HL-60/S4 treated with phorbol 12-myristate 13-acetate at 8.2 ng/mL for 4 days and 3 days (cell line): Measurements from ENCODE around the gene IFNGR2.
"Not testable (repeated sequence)": the region's sequence is repeated elsewhere in the genome, so short reads cannot be mapped to it uniquely, and the experiment has no call there.

Source experiments
- in situ Hi-C: fragments of 300-500 bp; cut with MboI; formaldehyde crosslinking; loops from 2 replicates; pipeline ENCODE4 v1.15.0; 2022; ENCODE audit warnings: low sequenced_read_pairs

Gene IFNGR2

GRCh38 chr21:33434770-33435360, 31.7 kb downstream of the IFNGR2 start:
- in situ Hi-C loops: no loop called here

- in situ Hi-C loops: no loop called here
These were observed 33.9 kb downstream of the IFNGR2 start for GRCh38 chr21:33437140-33437539.

- in situ Hi-C loops: no loop called here
These were observed 38.6 kb downstream of the IFNGR2 start for GRCh38 chr21:33441489-33442477.

GRCh38 chr21:33443194-33443593, 40.0 kb downstream of the IFNGR2 start:
- in situ Hi-C loops: no loop called here

GRCh38 chr21:33444499-33444898, 41.3 kb downstream of the IFNGR2 start:
- in situ Hi-C loops: no loop called here

- in situ Hi-C loops: not testable (repeated sequence)
These were observed 43.4 kb downstream of the IFNGR2 start for GRCh38 chr21:33446620-33447019.

GRCh38 chr21:33449616-33450015, 46.4 kb downstream of the IFNGR2 start:
- in situ Hi-C loops: no loop called here

- in situ Hi-C loops: no loop called here
These were observed 48.4 kb downstream of the IFNGR2 start for GRCh38 chr21:33451634-33452071.

GRCh38 chr21:33452362-33452761, 49.1 kb downstream of the IFNGR2 start:
- in situ Hi-C loops: no loop called here

- in situ Hi-C loops: no loop called here
These were observed 52.7 kb downstream of the IFNGR2 start for GRCh38 chr21:33455686-33456446.

GRCh38 chr21:33458861-33459260, 55.6 kb downstream of the IFNGR2 start:
- in situ Hi-C loops: no loop called here

GRCh38 chr21:33461538-33462250, 58.5 kb downstream of the IFNGR2 start:
- in situ Hi-C loops: no loop called here

GRCh38 chr21:33469183-33469582, 66.0 kb downstream of the IFNGR2 start:
- in situ Hi-C loops: not testable (repeated sequence)

GRCh38 chr21:33470701-33471100, 67.5 kb downstream of the IFNGR2 start:
- in situ Hi-C loops: no loop called here

- in situ Hi-C loops: no loop called here
These were observed 70.1 kb downstream of the IFNGR2 start for GRCh38 chr21:33473344-33473743.

GRCh38 chr21:33477066-33477465, 73.9 kb downstream of the IFNGR2 start:
- in situ Hi-C loops: no loop called here

- in situ Hi-C loops: no loop called here
These were observed 75.0 kb downstream of the IFNGR2 start for GRCh38 chr21:33478182-33478581.

- in situ Hi-C loops: no loop called here
These were observed 75.9 kb downstream of the IFNGR2 start for GRCh38 chr21:33478935-33479678.

GRCh38 chr21:33479679-33480480, 76.7 kb downstream of the IFNGR2 start, which contains the start of gene TMEM50B:
TSS of gene TMEM50B (minus strand) at chr21:33479974. CDS start at chr21:33468885, 11,089 bp downstream.
- in situ Hi-C loops: no loop called here
